DMS114 treated with DMSO at 0.1 percent for 48 hours (cell line): ENCODE data around the gene LMAN1L.
A peak's percentile ranks its signal among the peaks of the same experiment; 100 is the strongest.

ENCODE experiments used
- DNase-seq: peaks from one replicate; lab custom pipeline; 2025; ENCODE audit not compliant: unreplicated experiment; lab: John Stamatoyannopoulos, UW

Gene LMAN1L

GRCh38 chr15:74812533-74812932 lies at the start of gene LMAN1L:
LMAN1L (plus strand) TSS chr15:74812835; CDS start chr15:74812855, 20 bp downstream.
- no peak for DNase-seq

DNA sequence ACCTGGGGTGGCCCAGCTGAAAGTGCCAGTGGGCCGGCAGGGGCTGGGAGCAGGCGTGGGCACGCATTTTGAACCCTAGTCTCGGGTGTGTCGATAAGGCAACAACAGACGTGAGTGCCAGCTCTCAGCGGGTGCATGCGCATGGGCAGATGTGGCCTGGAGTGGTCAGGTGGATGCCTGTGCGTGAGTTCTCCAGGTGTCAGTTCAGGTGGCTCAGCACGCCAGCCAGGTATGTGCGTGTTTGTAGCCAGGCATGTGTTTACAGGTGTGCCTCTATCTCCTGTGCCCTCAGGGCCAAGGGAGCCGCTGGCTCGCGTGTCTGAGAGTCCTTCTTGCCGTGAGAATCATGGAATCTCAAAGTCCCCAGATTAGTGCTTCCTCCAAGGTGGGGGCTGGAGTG lies 49.2 kb upstream of the LMAN1L start:
- DNase-seq: no peak

DNA sequence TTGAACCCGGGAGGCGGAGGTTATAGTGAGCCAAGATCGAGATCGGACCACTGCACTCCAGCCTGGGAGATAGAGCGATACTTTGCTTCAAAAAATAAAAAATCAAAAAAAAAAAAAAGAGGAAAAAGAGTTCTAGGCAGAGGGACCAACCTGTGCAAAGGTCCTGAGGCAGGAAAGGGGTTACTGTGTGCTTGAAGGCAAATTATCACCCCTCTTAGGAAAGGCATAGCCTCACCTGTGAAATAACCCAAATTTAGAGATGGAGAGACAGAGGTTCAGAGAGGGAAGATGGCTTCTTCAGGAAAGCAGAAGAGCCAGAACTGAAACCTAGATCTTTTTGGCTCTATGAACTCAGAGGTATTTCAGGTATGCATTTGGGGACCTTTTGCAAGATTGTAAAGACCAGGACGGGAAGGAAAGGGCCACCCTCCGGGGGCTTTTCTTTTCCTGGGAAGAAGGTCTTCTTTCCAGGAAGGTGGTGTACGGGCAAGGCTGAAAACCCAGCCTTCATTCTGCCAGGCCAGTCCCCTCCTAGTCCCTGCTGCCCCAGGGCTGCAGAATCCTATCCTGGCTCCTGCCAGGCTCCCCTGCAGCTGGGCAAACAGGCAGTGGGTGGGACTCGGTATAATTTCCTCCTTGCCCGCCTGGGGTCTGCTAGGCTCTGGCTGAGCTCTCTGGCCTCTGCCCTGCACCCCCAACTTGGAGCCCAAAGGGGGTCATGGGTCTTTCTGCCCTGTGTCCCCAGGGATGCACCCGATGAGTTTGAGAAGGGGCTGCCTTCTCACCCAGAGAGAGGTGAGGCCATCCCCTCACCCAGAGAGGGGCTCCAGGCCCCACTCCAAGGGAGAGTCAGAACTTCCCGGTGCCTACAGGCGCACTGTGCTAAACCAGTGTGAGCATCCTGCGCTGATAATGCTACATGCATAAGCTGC lies 45.2 kb upstream of the LMAN1L start:
- DNase-seq: no peak

DNA sequence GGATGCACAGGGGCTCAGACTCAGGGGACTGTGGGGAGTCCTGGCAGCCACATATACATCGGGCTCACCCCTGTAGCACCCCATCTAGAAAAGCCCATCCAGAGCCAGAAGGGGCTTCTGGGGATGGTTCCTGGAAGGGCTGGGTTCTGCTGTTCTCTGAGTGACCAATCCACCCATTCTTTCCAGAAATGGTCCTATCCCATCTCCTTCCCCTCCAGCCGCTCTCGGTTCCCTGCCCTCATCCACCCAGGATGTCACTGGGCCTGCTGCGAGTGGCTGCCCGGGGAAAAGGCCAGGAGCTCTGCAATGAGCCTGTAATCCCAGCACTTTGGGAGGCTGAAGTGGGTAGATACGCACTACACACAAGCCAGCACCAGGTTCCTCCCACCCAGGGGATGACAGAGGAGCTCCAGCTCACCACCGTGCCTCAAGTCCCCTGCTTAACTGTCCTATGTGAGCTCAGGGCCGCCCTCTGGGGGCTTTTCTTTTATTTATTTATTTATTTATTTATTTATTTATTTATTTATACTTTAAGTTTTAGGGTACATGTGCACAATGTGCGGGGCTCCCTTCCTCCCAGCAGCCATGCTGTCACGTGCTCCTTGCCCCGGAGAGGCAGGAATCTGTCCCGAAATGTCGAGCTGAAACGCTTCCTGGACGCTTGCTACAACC lies 44.4 kb upstream of the LMAN1L start:
- no peak for DNase-seq

DNA sequence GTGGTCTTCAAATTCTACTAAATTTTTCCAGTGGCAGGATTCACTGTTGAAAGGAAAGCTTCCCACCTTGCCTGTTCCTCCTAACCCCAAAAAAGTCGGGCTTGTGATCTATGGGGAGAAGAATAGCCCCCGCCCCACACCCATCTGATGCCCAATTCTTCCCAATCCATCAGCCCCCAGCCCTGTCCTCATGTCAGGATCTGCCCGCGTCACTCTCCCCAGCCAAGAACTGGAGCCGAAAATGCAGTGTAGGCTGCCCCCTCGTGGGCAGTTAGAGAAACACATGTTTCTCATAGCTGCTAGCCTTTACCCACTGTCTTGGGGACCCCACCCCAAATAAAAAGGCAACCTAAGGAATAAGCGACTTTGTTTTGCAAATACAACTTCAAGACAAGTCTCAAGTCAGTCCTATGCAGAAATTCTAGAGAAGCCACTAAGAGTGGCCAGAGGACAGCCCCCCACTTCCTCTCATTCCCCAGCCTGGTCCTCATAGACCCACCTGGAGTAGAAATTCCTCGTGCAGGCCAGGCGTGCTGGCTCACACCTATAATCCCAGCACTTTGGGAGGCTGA lies 43.8 kb upstream of the LMAN1L start:
- DNase-seq: peak; percentile 73

- DNase-seq: no peak
Observed at GRCh38 chr15:74769463-74770025, 43.1 kb upstream of the LMAN1L start.

DNA sequence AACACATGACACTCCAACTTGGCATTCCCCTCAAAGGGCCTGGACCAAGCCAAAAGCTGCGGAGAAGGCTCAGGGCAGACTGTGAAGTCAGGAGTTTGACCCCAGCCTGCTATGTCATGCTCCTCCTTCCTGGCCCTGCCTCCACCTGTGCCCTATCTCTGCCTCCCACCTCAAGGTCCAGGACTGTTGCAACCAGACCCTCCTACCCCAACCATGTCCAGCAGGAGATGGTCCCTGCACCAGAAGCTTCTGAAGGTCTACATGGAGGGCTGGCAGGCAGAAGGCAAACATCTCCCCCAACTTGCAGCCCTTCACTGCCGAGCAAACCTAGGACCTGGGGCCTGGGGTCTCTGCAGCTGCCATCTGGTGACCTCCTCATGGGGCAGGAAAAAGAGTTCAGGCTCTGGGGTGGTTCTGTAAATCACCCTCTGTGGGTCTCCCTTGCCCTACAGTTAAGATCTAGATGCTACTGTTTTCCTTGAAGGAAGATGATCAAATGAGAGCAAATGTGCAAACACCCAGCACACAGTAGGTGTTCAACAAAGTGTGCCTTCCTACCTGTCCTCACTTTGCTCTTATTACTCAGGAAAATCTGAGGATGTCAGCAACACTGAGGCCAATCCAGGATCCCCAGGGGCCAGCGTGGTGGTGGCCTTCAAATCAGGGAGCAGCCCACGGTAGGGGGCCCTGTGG lies 42.3 kb upstream of the LMAN1L start:
- DNase-seq: no peak

DNA sequence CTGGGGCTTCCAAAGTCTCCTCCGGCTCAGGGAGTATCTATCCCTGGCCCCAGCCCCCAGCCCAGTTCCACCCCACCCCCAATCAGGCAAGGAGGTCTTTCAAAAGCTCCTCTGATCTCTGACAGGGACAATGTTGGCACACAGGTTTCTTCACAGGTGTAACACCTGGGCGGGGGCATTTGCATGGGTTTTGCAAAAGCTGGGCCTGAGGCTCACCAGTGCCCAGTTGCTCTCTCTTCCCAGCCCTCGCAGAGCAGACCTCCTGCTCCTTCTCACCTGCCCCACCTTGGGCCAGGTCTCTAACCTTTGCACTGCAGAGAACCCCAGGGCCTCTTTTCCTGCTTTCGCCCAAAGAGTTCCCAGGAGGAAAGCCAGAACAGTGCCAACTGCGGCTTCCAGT lies 39.3 kb upstream of the LMAN1L start:
- no peak for DNase-seq

GRCh38 chr15:74773731-74774252 lies 38.8 kb upstream of the LMAN1L start:
- no peak for DNase-seq

- DNase-seq: no peak
Observed at GRCh38 chr15:74775132-74775562, 37.5 kb upstream of the LMAN1L start.

- no peak for DNase-seq
Observed at GRCh38 chr15:74775894-74776293, 36.7 kb upstream of the LMAN1L start.

DNA sequence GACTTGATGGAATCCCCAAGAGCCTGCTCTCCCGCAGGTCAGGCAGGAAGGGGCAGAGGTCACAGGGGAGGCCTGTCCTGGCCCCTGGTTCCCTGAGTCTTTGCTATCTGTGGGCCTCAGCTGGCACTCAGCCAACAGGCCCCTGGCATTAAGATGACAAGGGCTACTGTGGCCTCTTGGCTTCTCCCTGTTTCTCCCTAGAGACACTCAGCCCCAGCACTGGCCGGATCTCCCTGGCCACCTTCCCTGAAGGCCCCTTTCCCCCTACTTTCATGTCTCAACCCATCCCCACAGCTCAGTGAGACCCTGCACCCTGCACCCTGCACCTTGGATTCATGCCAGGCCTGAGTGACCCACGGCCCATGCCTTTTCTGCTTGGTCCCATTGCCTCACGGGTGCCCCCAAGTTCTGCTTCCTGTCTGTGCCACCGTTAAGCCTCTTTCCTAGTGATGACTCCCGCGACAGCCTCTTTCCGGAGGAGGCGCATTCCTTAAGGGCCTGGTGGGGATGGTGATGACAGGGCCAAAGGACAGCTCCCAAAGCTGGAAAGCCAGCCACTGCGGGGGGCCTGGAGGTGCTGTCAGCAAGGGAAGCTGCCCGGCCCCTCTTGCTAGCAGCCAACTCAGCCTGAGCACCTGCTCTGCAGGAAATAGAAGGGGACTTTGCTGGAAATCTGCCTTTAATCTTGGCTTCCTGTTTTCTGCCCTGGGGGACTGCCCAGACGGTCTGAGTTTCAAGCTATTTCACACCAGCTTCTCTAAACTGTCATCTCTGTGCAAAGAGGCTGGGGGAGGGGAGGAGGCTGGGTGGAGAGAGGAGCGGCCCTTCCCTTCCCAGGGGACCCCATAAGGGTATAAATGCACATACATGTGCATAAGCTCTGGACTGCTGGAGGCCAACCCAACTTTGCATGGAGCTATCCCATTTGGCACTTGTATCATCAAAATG lies 35.5 kb upstream of the LMAN1L start:
- no peak for DNase-seq

DNA sequence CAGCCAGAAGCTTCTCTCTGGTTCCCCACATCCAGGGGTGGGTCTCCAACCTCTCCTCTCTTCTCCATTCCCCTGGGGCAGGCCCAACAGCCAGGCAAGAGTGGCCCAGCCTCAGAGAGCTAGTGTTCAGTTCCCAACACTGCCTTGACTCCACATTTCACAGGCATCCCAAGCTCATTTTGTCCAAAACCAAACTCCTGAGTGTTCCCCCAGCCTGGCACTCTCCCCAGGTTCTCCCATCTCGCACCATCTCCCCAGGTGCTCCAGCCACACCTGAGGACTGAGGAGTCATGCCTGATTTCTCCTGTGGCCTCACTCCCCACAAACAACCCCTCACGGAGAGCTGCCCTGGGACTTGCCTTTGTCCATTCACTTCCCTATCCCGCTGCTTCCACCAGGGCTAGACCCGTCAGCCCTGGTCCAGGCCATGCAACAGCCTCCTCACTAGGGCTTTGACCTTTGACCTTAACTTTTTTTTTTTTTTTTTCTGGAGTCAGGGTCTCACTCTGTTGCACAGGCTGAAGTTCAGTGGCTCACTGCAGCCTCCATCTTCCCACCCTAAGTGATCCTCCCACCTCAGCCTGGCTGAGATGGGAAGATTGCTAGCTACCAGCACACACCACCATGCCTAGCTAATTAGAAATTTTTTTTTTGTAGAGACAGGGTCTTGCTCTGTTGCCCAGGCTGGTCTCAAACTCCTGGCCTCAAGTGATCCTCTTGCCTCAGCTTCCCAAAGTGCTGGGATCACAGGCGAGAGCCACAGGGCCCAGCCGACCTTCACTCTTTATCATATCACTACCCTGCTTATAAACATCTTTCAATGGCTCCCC lies 34.7 kb upstream of the LMAN1L start:
- DNase-seq: no peak

- DNase-seq: no peak
Observed at GRCh38 chr15:74778599-74778970, 34.0 kb upstream of the LMAN1L start.

- DNase-seq: no peak
Observed at GRCh38 chr15:74779162-74779648, 33.4 kb upstream of the LMAN1L start.

- no peak for DNase-seq
Observed at GRCh38 chr15:74780523-74781430, 31.9 kb upstream of the LMAN1L start.

- peak; percentile 48 for DNase-seq
Observed at GRCh38 chr15:74781431-74782258, 31.0 kb upstream of the LMAN1L start, which contains the start of gene CSK. CSK (plus strand) TSS chr15:74782080; CDS start chr15:74798298, 16,218 bp downstream.
